ENCODE data around the gene BRD3OS. TPM values are rescaled to one million over a fixed set of nuclear protein-coding genes. Genes with fewer than 3 reads are reported as not detected.

The BRD3OS gene
- total and polyA plus RNA-seq, 10 of the 15 experiments (the other 5 are each of a cell fraction or from before 2014, with no cell fraction given): 2.1 to 13.7 (median 10.7) TPM

DNA sequence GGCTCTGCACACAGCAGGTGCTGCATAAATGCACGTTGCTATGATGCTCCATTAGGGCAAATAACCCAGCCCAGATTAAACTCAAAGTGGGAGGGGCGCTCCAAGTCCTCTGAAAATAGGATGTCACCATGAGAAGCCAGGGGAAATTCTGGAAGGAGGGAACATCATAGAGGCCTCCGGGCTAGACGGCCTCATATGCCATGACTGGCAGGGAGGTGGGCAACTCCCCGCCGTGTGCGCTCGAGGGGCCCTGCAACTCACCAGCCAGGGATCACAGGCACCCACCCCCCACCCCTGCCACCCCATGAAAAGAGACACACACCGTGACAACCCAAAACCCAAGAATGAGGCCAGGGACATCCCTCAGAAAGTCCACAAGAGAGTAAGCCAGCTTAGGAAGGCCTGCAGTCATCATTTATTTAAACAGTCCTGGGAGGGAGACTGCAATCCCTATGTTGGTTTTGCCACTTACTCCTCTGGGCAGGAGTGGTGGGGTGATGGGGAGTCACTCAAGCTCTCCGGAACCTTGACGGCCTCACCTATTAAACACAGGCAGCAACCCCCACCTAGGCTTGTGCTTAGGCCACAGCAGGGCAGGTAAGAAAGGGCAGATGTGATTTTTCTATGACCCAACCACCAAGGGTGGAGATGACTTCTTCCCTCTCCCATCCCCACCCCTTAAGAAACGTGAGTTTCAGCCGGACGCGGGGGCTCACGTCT lies 37.2 kb upstream of the BRD3OS start:
- H3K79me2 ChIP-seq (ENCODE audit: control insufficient read depth, insufficient read depth, low read length): peaks cover 87% of the 10 kb centered on the region
- H3K27ac ChIP-seq (ENCODE audit: control insufficient read depth, insufficient read depth): no peak overlapping the region
- H3K36me3 ChIP-seq (ENCODE audit: control insufficient read depth in 2 of 2, insufficient read depth in 2 of 2, low read length in 1 of 2): no peaks in the 10 kb centered on the region; a peak in 2 of 4 replicates
- SMC1A ChIA-PET (ENCODE audit: uncharacterized antibody, unreplicated experiment): interaction anchor here (1.0 kb wide), 1 partner anchor 78 kb away, joined by 3 read pairs; no protein-coding TSS in a partner anchor
- peak overlapping the region; percentile 32; the same call in 1 of the 2 replicates for H3K4me3 ChIP-seq
- intact Hi-C loops (cut with micrococcal nuclease; ENCODE audit: unreplicated experiment) (no loop called here), in situ Hi-C loops (cut with MboI) (no loop called here)
- peak overlapping the region; percentile 15; the same call in 1 of the 2 replicates for H3K4me2 ChIP-seq (ENCODE audit: control insufficient read depth, insufficient read depth)
- no peak for FAIRE-seq
- no peak overlapping the region for H2AFZ ChIP-seq (ENCODE audit: control insufficient read depth, low read depth, low read length)
- H3K9me3 ChIP-seq (replicated peaks; ENCODE audit: control insufficient read depth, insufficient read depth, low read length): no peaks in the 10 kb centered on the region
- 0 out of 2 replicates have a peak overlapping the region, but pooled peaks have one; percentile 35 for H3K9ac ChIP-seq (ENCODE audit: control insufficient read depth, insufficient read depth, low read length)
- CTCF ChIA-PET: interaction anchor here (0.9 kb wide), 1 partner anchor 19 kb away, joined by 3 read pairs; no protein-coding TSS in a partner anchor
- peaks cover 6% of the 10 kb centered on the region; the same call in 1 of the 2 replicates for H4K20me1 ChIP-seq (ENCODE audit: control insufficient read depth, insufficient read depth)
- BruUV-seq (replicated peaks): no TSS peak
- no peaks in the 10 kb centered on the region for H3K27me3 ChIP-seq (replicated peaks in 1 of 2; ENCODE audit: control insufficient read depth in 2 of 2, insufficient read depth in 2 of 2, low read length in 1 of 2)
- ATAC-seq: no peak
- peaks cover 6% of the 10 kb centered on the region for H3K4me1 ChIP-seq (ENCODE audit: control insufficient read depth, insufficient read depth, low read length)
- DNase-seq (ENCODE audit: low read depth, low spot score): no peak
- POLR2A ChIA-PET: interaction anchor here (0.6 to 0.9 kb wide), 2 partner anchors 20 to 31 kb away, joined by 3 read pairs; no protein-coding TSS in a partner anchor
- TF ChIP-seq CBFB (IDR thresholded peaks at IDR 0.05; ENCODE audit: low read depth) (no peak), PAX8 (IDR thresholded peaks at IDR 0.05) (no peak), BCL11A (IDR thresholded peaks at IDR 0.05; ENCODE audit: low read depth, low read length) (no peak), ETV6 (conservative IDR thresholded peaks at IDR 0.05 in 1 of 2, IDR thresholded peaks at IDR 0.05 in 1 of 2; ENCODE audit: borderline replicate concordance in 1 of 2, low read depth in 1 of 2) (no peak), MTA3 (IDR thresholded peaks at IDR 0.05; ENCODE audit: borderline replicate concordance, low read length) (no peak), HDAC2 (IDR thresholded peaks at IDR 0.05) (no peak), BACH1 (IDR thresholded peaks at IDR 0.05; ENCODE audit: borderline replicate concordance) (no peak), IKZF2 (IDR thresholded peaks at IDR 0.05) (no peak), SMARCA5 (IDR thresholded peaks at IDR 0.05) (no peak), FOXM1 (IDR thresholded peaks at IDR 0.05; ENCODE audit: low read depth, low read length) (no peak), BMI1 (IDR thresholded peaks at IDR 0.05; ENCODE audit: borderline replicate concordance) (no peak)
- TF ChIP-seq, protein P1, sequence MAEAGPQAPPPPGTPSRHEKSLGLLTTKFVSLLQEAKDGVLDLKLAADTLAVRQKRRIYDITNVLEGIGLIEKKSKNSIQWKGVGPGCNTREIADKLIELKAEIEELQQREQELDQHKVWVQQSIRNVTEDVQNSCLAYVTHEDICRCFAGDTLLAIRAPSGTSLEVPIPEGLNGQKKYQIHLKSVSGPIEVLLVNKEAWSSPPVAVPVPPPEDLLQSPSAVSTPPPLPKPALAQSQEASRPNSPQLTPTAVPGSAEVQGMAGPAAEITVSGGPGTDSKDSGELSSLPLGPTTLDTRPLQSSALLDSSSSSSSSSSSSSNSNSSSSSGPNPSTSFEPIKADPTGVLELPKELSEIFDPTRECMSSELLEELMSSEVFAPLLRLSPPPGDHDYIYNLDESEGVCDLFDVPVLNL (IDR thresholded peaks at IDR 0.05; ENCODE audit: low read depth, low read length): no peak
- TF ChIP-seq, protein P2, sequence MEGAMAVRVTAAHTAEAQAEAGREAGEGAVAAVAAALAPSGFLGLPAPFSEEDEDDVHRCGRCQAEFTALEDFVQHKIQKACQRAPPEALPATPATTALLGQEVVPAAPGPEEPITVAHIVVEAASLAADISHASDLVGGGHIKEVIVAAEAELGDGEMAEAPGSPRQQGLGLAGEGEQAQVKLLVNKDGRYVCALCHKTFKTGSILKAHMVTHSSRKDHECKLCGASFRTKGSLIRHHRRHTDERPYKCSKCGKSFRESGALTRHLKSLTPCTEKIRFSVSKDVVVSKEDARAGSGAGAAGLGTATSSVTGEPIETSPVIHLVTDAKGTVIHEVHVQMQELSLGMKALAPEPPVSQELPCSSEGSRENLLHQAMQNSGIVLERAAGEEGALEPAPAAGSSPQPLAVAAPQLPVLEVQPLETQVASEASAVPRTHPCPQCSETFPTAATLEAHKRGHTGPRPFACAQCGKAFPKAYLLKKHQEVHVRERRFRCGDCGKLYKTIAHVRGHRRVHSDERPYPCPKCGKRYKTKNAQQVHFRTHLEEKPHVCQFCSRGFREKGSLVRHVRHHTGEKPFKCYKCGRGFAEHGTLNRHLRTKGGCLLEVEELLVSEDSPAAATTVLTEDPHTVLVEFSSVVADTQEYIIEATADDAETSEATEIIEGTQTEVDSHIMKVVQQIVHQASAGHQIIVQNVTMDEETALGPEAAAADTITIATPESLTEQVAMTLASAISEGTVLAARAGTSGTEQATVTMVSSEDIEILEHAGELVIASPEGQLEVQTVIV (IDR thresholded peaks at IDR 0.05; ENCODE audit: borderline replicate concordance, partially characterized antibody): no peak
- TF ChIP-seq, protein P3, sequence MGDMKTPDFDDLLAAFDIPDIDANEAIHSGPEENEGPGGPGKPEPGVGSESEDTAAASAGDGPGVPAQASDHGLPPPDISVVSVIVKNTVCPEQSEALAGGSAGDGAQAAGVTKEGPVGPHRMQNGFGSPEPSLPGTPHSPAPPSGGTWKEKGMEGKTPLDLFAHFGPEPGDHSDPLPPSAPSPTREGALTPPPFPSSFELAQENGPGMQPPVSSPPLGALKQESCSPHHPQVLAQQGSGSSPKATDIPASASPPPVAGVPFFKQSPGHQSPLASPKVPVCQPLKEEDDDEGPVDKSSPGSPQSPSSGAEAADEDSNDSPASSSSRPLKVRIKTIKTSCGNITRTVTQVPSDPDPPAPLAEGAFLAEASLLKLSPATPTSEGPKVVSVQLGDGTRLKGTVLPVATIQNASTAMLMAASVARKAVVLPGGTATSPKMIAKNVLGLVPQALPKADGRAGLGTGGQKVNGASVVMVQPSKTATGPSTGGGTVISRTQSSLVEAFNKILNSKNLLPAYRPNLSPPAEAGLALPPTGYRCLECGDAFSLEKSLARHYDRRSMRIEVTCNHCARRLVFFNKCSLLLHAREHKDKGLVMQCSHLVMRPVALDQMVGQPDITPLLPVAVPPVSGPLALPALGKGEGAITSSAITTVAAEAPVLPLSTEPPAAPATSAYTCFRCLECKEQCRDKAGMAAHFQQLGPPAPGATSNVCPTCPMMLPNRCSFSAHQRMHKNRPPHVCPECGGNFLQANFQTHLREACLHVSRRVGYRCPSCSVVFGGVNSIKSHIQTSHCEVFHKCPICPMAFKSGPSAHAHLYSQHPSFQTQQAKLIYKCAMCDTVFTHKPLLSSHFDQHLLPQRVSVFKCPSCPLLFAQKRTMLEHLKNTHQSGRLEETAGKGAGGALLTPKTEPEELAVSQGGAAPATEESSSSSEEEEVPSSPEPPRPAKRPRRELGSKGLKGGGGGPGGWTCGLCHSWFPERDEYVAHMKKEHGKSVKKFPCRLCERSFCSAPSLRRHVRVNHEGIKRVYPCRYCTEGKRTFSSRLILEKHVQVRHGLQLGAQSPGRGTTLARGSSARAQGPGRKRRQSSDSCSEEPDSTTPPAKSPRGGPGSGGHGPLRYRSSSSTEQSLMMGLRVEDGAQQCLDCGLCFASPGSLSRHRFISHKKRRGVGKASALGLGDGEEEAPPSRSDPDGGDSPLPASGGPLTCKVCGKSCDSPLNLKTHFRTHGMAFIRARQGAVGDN (IDR thresholded peaks at IDR 0.05): no peak
- RAD21 ChIA-PET (ENCODE audit: unreplicated experiment): no interaction called here
- 76% methylated on average over 16 of the region's 16 CpGs for WGBS (ENCODE audit: insufficient coverage, insufficient replicate concordance, low lambda C conversion rate, missing lambda C conversion rate)

All from GM12878 (cell line).